ENCODE results near the gene STIM2. TPM values are rescaled to one million over a fixed set of nuclear protein-coding genes. Genes with fewer than 3 reads are reported as not detected.

The STIM2 gene
- total and polyA plus RNA-seq, 10 of the 15 experiments (the other 5 are each of a cell fraction or from before 2014, with no cell fraction given) = 4.7 to 41.5 (median 16.9) TPM

DNA sequence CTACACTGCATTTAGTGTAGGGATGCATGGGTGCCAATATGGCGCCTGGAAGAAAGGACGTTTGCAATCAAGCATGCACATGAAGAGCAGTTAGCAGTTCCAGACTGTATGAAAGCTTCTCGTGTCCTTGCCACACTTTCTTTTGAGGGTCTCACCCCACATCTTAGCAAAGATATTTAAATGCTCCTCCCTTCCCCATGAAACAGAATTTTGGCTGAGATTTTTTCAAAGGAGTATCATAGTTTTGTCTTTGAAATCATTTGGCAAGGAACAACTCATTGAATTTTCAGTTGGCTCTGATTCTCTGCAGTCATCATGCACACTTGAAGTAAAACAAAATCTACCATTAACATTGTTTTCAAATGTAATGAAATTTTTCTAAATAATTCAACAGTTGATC, 39.6 kb upstream of the STIM2 start:
- WGBS (ENCODE audit: insufficient coverage, insufficient replicate concordance, low lambda C conversion rate, missing lambda C conversion rate) = 69% methylated on average over 3 of the region's 3 CpGs
- TF ChIP-seq SREBF2 (IDR thresholded peaks at IDR 0.05; ENCODE audit: low read length) = no peak
- TF ChIP-seq, protein P1, sequence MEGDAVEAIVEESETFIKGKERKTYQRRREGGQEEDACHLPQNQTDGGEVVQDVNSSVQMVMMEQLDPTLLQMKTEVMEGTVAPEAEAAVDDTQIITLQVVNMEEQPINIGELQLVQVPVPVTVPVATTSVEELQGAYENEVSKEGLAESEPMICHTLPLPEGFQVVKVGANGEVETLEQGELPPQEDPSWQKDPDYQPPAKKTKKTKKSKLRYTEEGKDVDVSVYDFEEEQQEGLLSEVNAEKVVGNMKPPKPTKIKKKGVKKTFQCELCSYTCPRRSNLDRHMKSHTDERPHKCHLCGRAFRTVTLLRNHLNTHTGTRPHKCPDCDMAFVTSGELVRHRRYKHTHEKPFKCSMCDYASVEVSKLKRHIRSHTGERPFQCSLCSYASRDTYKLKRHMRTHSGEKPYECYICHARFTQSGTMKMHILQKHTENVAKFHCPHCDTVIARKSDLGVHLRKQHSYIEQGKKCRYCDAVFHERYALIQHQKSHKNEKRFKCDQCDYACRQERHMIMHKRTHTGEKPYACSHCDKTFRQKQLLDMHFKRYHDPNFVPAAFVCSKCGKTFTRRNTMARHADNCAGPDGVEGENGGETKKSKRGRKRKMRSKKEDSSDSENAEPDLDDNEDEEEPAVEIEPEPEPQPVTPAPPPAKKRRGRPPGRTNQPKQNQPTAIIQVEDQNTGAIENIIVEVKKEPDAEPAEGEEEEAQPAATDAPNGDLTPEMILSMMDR (IDR thresholded peaks at IDR 0.05 in 2 of 3, conservative IDR thresholded peaks at IDR 0.05 in 1 of 3; ENCODE audit: control insufficient read depth in 2 of 3, extremely low read depth in 1 of 3, insufficient read depth in 1 of 3, low read depth in 3 of 3, low read length in 3 of 3) = no peak
- TF ChIP-seq JUNB (IDR thresholded peaks at IDR 0.05) = no peak
- TF ChIP-seq ZSCAN29 (IDR thresholded peaks at IDR 0.05) = no peak
- Histone ChIP-seq H3K4me1 (ENCODE audit: control insufficient read depth, insufficient read depth, low read length) (peaks cover 17% of the 10 kb centered on the region), H3K36me3 (ENCODE audit: control insufficient read depth in 2 of 2, insufficient read depth in 2 of 2, low read length in 1 of 2) (no peaks in the 10 kb centered on the region), H3K4me2 (ENCODE audit: control insufficient read depth, insufficient read depth) (no peak overlapping the region), H3K4me3 (no peak overlapping the region), H4K20me1 (ENCODE audit: control insufficient read depth, insufficient read depth) (no peaks in the 10 kb centered on the region), H3K27me3 (replicated peaks in 1 of 2; ENCODE audit: control insufficient read depth in 2 of 2, insufficient read depth in 2 of 2, low read length in 1 of 2) (no peaks in the 10 kb centered on the region), H2AFZ (ENCODE audit: control insufficient read depth, low read depth, low read length) (no peak overlapping the region), H3K27ac (ENCODE audit: control insufficient read depth, insufficient read depth) (no peak overlapping the region), H3K79me2 (ENCODE audit: control insufficient read depth, insufficient read depth, low read length) (no peaks in the 10 kb centered on the region), H3K9ac (ENCODE audit: control insufficient read depth, insufficient read depth, low read length) (no peak overlapping the region), H3K9me3 (replicated peaks; ENCODE audit: control insufficient read depth, insufficient read depth, low read length) (peaks cover 8% of the 10 kb centered on the region; the same call in 2 of the 3 replicates)
- CTCF ChIA-PET = no interaction called here
- FAIRE-seq (no peak), DNase-seq (ENCODE audit: low read depth, low spot score) (no peak), ATAC-seq (no peak)
- POLR2A ChIA-PET = no interaction called here
- no TSS peak for BruUV-seq (replicated peaks)
- RAD21 ChIA-PET (ENCODE audit: unreplicated experiment) = no interaction called here
- SMC1A ChIA-PET (ENCODE audit: uncharacterized antibody, unreplicated experiment) = interaction anchor here (0.9 to 2.6 kb wide), 3 partner anchors 10 to 181 kb away, joined by 3 to 6 read pairs (median 3); no protein-coding TSS in a partner anchor
- in situ Hi-C loops (cut with MboI) = no loop called here
- intact Hi-C loops (cut with micrococcal nuclease; ENCODE audit: unreplicated experiment) = no loop called here

Measured in GM12878 (cell line).